GM19468 (cell line): ENCODE data around the gene BCL10.
"Not testable (repeated sequence)": the region's sequence is repeated elsewhere in the genome, so short reads cannot be mapped to it uniquely, and the experiment has no call there.

Experiments
- ATAC-seq: cut with Tn5 transposase; IDR thresholded peaks from one replicate; pipeline ENCODE4 v1.9.1; 2021; ENCODE audit warnings: mild to moderate bottlenecking, moderate library complexity, moderate number of reproducible peaks; ENCODE audit not compliant: unreplicated experiment; ENCODE audit errors: extremely low read depth

The BCL10 gene

DNA sequence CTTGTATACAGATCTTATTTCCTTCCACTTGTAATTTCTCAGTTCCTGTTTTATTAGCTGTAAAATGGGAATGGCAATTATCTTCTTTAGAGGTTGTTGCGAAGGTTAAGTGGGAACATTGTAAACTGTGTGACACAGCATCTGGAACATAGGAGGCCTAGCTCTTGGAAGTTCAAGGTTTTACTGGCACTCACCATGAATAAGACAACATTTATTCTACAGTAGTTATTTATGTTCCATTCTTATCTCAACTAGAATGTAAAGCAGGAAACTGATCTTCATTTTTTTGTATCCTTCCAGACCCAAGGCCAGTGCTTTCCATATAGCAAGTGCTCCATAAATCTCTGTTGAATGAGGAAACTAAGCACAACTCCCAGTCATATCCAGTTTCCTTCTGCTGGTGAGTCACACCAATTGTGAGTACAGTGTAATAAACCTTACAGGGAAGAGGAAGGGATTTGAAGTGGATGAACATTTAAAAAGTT lies 1.4 kb downstream of the BCL10 start:
- no peak for ATAC-seq

DNA sequence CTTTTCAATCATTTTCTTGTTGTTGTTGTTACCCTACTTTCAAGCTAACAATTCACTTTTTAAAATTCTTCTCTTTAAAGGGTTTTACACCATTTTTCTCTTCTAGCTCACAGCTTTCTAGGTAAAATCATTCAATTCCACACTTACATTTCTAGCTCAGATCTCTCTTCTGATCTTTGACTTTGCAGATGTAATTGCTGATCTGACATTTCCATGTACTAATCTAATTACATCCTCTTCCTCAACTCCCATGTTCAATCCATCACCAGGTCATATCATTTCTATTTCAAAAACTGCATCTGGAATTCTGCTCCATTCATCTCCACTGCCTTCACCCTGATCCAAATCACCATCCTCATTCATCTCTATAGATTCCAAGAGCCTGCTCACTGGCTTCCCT lies 3.0 kb downstream of the BCL10 start:
- ATAC-seq: no peak

DNA sequence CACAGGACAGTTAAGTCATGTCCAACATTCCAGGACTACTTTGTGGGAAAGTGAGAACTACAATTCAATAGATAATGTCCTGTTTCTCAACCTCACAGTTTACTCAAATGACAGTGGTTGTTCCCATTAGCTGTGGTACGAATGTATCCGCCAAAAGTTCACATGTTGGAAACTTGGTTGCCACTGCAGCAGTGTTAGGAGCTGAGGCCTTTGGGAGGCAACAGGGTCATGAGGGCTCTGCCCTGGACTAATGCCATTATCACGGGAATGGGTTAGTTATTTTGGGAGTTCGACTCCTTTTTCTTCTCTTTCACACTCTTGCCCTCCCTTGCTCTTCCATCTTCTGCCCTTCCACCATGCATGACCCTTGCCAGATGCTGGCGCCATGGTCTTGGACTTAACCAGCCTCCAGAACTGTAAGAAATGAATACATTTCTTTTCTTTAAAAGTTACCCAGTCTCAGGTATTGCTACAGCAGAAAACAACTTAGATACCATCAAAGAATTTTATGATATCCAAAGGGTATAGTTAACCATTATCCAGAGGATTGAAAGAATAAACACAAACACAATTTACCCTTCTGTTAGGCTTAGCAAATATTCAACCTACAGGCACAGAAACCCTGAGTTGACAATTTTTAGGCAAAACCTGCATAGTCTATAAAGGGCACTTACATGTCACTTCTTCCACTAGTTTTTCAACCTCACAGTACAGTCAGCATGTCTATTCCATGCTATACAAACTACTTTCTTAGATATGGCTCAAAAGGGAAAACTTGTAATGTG lies 7.4 kb downstream of the BCL10 start:
- no peak for ATAC-seq

DNA sequence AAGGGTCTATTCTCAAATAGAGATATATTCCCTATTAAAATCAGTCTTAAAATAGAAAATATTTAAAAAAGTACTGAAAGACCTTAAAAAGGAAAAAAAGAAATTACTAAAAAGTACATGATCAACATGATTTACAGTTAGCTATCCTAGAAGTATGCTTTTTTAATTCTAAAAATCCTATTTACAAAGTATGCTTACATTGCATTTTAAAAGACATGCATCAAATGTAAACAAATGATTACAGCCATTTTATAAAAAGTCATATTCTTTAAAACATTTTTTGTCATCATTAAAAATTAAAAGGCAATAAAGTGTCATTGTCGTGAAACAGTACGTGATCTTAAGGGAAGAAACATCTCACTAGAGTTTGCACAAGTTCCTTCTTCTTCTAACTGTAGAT lies 9.1 kb downstream of the BCL10 start:
- no peak for ATAC-seq

DNA sequence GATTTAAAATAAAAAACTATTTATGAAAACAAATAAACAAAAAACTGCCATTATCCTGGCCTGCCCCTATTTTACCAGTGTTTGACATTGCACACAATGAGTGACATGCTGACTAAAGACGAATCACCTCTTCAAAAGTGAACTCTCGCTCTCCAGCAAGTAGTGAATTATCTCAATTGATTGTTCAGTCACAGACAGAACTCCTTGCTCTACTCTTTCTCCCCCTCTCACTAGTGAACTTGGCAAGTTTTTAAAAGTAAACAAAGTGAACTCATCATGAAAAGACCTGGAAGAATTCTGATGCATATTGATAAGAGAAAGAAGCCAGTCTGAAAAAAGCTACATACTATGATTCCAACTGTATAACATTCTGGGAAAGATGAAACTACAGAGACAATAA lies 12.3 kb downstream of the BCL10 start:
- ATAC-seq: no peak

DNA sequence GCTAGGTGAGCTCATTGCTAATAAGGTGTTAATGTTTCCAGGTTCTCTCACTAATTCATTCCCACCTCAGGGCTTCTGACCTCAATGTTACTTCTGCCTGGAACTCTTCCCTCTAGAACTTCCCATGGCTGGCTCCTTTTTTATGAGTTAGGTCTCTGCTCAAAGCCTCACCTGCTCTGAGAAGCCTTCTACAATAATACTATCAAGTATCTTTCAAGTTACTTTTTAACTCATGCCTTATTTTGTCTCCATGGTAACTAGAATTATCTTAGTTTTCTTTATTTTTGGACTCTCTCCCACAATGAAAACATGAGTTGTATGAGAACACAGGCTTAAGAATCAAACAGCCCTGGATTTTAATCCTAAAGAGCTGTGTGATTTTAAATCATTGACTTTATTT lies 13.4 kb downstream of the BCL10 start:
- ATAC-seq: no peak

DNA sequence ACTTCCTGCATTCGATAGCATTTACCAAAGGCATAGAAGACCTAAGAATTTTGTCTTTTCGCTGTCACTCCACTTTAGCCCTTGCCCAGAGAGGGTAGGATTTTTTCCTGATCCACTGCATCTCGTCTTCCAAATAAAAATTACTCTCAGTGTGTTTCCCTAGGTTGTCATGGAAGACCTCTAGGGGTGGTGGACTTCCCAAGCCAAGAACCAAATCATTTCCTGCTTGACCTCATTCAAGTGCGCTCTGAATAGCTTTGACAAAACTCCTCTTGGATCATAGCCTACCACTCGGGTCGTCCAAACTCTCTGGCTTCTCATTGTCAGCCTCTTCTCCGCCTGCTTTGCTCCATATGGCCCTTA lies 16.5 kb downstream of the BCL10 start:
- no peak for ATAC-seq

DNA sequence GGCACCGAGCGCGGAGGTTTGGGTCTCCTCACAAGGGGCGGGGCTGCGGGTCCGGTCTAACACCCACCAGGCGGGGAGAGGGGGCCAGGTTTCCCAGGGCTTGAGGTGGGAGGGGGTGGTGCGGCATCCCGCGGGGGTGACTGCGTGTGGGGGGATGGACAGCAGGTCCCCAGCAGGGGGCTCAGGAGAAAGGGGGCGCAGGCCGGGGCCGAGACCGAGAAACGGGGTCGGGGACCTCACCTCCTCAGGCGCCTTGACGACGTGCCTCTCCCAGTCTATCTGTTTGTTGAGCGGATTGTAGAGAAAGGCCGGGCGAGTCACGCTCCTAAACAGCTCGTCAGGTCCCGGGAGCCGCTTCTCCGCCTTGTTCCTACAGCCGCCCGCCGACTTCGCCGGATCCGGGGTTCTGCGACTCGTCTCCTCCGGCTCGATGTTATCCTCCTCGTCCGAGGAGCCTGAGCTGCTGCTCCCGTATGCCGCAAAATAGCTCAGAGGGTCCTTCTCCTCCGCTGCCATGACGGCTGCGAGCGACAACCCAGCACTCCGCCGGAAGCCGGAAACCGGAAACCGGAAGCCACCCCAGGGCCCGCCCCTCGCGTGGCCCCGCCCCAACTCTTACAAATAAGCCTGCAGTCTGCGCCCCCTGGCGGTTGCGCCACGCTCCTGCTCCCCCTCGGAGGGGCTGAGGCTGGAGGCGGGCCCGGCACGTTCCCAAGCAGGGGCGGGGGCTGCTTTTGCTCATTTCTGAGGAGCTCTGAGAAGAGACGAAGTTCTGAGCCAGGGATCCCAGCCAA lies 17.1 kb downstream of the BCL10 start, which contains the start of gene C1orf52:
C1orf52 (minus strand) TSS at position 545 of the 794 bp plus-strand sequence; CDS start at position 516, 29 bp downstream.
- ATAC-seq: peak; percentile 95

DNA sequence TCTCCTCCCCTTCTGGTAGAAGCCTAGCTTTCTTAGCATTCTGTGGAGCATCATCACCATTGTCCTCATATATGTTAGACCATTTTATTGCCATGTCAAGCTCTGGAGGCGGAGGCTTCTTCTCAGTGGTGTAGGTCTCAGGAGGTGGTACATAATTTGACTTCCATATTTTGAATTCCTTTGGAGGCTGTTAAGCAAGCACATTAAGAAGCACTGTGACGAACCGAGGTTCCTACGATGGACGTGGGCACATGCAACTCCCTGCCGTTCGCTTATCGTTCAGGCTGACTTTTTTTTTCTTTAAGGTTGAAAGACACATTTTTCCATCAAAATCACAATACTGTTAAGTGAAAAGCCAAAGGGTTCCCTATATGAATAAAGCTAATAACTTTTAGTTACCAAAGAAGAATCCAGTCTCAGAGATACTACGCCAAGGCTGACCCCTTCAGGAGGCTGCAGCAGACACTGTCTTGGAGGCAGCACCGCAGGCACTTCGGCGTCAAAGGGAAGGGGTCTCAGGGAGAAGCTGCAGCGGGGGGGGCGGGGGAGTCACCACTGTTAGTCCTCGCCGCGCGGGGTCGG lies 17.8 kb downstream of the BCL10 start:
- no peak for ATAC-seq

DNA sequence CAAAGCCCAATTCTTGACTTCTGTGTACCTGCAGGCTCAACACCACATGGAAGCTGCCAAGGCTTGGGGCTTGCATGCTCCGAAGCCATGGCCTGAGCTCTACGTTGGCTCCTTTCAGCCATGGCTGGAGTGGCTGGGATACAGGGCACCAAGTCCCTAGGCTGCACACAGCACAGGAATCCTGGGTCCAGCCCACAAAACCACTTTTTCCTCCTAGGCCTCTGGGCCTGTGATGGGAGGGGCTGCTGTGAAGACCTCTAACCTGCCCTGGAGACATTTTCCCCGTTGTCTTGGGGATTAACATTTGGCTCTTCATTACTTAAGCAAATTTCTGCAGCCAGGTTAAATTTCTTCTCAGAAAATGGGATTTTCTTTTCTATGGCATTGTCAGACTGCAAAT lies 27.4 kb downstream of the BCL10 start:
- not testable (repeated sequence) for ATAC-seq

DNA sequence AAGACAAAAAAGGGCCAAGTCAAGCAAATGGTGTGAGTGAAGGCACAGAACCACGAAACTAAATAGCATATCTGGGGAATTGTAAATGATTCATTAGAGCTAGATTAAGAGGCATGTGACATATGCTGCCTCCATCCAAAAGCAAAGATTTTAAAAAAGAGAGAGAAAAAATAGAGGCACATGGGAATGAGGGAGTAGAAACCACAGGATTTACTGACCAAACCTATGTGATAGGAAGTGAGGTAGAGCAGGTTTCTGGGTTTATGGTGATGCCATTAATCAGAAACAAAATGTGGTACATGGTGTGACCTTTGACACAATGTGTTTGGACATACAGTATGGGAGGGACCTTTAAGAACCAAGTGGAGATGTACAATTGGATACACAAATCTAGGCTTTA lies 30.5 kb downstream of the BCL10 start:
- ATAC-seq: no peak

DNA sequence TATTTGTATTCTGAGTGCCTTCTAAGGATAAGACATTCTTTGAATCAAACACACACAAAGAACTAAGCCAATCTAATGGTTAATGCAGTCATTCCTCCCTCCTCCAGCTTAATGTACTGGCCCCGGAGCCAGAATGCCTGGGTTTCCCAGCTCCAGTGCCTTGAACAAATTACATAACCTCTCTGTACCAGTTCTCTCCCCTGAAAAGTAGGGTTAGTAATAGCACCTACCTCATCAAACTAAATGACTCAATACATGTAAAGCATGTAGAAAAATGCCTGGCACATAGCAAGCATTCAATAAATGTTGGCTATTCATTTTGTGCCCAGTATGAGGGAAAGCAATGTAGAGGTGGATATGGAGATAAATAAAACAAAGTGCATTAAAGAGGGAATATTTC lies 31.0 kb downstream of the BCL10 start:
- ATAC-seq: no peak

DNA sequence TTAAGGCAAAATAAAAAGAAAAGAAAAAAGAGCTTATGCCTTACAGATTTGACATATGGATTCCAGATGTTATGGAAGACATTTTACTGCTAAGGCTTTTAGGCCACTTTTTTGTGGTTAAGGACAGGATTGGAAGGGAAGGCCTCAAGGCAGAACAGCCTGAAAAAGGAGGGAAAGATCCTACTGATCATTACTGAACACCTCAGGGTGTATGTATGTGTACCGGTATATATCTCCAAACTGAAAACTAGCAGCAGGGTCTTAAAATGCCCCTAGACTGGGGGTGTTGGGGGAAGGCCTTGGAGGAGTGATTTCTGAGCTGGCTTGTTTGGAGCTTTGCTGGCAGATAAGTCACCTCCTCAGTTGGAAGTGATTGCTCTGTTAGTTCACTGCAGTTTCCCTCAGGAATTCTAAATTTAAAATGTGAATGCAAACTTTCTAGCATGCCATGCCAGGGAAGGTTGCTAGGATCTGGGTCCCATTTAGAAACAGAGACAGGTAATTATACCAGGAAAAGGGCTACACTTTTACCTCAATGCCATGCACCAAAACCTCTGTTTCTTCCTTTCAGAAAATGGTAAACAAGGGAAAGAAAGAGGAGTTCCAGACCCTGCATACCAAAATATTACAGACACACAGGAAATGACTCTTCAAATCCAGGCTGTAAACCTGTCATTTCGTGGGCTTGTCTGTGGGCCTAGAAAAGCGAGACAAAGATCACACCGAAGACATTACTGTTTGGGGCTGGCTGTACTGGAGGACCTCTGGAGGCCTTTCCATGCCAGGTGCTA lies 32.0 kb downstream of the BCL10 start:
- ATAC-seq: no peak

DNA sequence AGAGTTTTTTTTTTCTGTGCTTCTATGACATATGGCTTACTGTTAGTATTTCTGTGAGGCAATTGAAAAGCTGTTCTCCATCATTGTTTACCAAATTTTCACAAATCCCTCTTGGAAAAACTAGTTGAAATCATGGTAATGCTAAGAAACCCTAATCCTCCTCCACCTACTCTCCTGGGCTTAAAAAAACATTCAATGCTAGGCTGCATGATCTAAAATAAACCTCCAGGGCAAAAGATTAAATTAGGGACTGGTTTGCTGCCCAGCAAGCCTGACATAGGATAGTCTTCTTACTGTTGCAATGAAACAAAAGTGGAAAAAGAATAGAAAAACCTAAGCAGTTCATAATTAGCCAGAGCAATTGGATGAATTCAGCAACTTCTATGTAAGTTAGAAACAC lies 33.1 kb downstream of the BCL10 start:
- no peak for ATAC-seq

DNA sequence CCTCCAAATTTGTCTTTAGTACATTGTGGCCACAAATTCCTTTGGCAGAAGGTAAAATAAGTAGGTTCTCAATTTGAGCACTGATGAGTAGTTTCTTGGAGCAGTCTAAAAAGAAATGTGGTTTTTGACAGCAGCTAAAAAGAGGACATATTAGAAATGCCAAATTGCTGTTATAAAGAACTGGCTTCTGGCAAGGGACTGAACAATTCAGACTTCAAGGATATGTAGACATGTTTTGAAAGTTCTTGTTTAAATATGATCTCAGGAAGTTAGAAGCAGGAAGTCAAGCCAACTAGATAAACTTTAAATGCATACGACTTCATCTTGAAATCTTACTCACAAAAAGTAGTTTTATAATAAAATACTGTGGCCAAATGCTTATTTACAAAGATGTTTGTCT lies 35.8 kb downstream of the BCL10 start:
- ATAC-seq: no peak

DNA sequence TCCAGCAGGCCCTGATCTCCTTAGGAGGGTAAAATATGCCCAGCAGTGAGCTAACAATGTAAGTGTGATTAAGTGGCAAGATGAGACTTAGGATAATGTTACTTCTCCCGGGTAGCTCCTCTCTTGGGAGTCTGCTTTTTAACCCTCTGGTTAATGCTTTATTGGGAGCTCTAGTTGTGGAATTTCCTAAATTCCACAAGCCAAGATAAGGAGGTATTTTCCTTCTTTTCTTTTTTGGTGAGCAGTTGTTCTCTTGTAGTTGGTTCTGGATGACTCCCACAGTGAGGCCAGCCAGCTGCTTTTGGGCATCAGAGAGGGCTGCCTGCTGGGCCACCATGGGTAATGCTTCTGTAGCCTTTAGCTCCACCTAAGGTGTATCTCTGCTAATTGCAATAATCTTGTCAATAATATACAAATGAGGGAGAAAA lies 36.2 kb downstream of the BCL10 start:
- no peak for ATAC-seq

DNA sequence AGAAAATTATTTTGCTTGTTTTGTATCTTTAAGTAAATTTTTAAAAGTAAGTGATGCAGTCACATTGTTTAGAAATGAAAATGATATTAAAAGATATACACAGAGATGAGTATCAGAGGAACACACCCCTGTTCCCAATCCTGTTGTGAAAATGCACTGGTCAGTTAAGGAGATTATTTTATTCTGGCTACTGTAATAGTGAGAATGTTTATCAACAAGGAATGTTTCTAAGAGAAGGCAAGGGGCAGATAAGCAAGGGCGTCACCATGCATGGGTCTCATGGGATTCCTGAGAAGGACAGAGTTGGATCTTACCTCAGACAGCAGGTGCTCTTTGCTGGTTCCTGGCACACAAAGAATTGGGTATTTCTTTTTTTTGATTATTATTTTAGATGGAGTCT lies 38.8 kb downstream of the BCL10 start:
- ATAC-seq: no peak

DNA sequence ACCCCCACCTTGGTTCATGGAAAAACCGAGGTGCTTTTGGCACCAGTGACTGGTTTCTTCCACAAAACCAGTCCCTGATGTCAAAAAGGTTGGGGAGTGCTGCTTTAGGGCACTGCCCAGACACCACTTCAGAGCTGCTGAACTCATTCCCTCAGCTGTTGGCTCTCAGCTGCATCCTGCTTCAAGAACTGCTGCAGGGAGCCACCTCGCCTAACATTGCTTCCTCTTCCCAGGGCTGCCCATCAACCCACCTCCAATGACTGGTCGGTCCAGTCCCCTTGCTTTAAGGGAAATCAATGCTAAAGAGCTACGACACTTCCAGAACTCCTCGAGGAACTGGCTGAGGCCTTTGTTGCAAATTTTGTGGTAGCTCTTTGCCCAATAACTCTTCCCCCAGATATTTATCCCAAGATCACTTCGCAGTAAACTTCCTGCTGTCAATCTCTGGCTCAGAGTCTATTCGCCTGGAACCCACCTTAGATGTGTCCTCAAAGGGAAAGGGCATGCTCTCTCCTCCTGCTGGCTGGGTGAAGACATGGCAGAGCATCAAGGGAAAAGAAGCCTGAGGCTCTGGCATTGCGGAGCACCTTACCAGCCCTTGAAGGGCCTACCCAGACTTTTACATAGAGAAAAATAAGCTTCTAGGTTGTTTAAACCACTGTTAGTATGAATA lies 46.0 kb downstream of the BCL10 start:
- ATAC-seq: no peak

DNA sequence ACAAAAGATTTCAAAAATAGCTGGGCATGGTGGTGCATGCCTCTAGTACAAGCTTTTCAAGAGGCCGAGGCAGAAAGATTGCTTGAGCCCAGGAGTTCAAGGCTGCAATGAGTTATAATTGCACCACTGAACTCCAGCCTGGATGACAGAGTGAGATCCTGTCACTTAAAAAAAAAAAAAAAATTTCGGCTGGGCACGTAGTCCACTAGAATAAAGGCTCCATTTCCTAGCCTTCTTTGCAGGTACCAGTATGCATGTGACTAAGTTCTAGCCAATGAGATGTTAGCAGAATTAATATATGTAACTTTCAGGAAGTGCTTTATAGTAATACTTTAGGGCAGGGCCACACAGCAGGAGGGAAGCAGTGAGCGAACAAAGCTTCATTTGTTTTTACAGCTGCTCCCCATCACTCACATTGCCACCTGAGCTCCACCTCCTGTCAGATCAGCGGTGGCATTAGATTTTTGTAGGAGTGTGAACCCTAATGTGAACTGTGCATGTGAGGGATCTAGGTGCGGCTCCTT lies 46.8 kb downstream of the BCL10 start:
- ATAC-seq: no peak

DNA sequence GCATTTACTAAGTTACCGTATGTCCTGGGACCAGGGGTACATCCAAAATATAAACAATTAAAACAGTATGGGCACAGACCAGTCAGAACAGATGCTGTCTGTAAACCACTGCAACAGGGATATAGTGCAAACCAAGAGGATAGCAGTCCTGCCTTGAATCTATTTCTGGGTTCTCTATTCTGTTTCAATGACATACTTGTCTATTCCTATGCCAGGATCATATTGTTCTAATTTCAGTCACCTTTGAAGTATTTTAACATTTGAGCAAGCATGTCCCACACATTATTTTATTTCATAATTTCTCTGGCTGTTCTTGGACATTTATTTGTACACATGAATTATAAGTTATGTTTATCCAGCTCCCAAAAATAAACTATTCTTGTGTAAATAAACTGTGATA lies 47.5 kb downstream of the BCL10 start:
- no peak for ATAC-seq
